Ovary (tissue), 9 donors: ENCODE results near the gene SYNM. TPM values are rescaled to one million over a fixed set of nuclear protein-coding genes. Genes with fewer than 3 reads are reported as not detected.

Experiments
- DNase-seq, 5 donors: peaks; one replicate each; pipeline ENCODE4 v3.0.0-alpha.2; 2019 to 2020
- H3K27ac ChIP-seq, 2 donors: fragments of 200-600 bp; one replicate each; pipeline versions ENCODE4 v1.5.1 to v1.8.0; 2019 to 2022
- H3K27me3 ChIP-seq: fragments of 200-600 bp; one replicate; pipeline ENCODE4 v1.8.0; 2022
- H3K36me3 ChIP-seq: fragments of 200-600 bp; sonication (generic); one replicate; pipeline ENCODE4 v1.5.1; 2019
- H3K4me1 ChIP-seq: one replicate; pipeline ENCODE4 v1.8.1; 2013; ENCODE audit warnings: mild to moderate bottlenecking, moderate library complexity; ENCODE audit not compliant: insufficient read depth
- H3K4me3 ChIP-seq: fragments of 200-600 bp; sonication (generic); one replicate; pipeline ENCODE4 v1.5.1; 2017
- H3K9me3 ChIP-seq, 2 donors: fragments of 200-600 bp in 1 of 2; sonication (generic) in 1 of 2; one replicate each; pipeline versions ENCODE4 v1.5.1 to v1.8.1; 2013 to 2019; ENCODE audit warnings: mild to moderate bottlenecking in 1 of 2, moderate library complexity in 1 of 2
- CTCF ChIP-seq, 3 donors: fragments of 450-650 bp in 2 of 3; fragments of 200-600 bp in 1 of 3; IDR thresholded peaks; one replicate each; pipeline versions ENCODE4 v1.5.1 to v1.8.0; 2016 to 2022; ENCODE audit warnings: antibody characterized with exemption in 3 of 3, mild to moderate bottlenecking in 1 of 3
- EP300 ChIP-seq: sonication (generic); formaldehyde crosslinking; IDR thresholded peaks from one replicate; pipeline ENCODE4 v1.6.1; 2017; ENCODE audit warnings: antibody characterized with exemption
- POLR2A ChIP-seq: fragments of 450-650 bp; IDR thresholded peaks from one replicate; pipeline ENCODE4 v1.6.1; 2017; ENCODE audit warnings: antibody characterized with exemption, mild to moderate bottlenecking, moderate library complexity
- WGBS, 3 donors: extraction: QIAGEN DNeasy Blood & Tissue Kit in 1 of 3; methylation state at CpG; one replicate each; pipeline versions ENCODE4 v1.1.5 to v1.1.7; 2013 to 2017; 5-methylcytosine and 5-hydroxymethylcytosine counted together
- intact Hi-C, 4 donors: fragments of 100-400 bp; cut with DNase I; formaldehyde crosslinking; loops; one replicate each; pipeline versions ENCODE4 v1.11.0 to v1.15.1; 2022 to 2023
- polyA plus RNA-seq, 2 donors: library from polyadenylated mRNA; stranded (reverse); fragments of 200-250 nt in 1 of 2; fragments of 350-450 nt in 1 of 2; fragmentation: Illumina TruSeq in 1 of 2; extraction: RNeasy Lipid Tissue Mini Kit (QIAGEN cat#74804) in 1 of 2; gene quantifications; one replicate each; pipeline ENCODE4 v1.2.3, GENCODE V29; 2013 to 2014
- total RNA-seq, 7 donors: library from RNA; depleted of rRNA in 2 of 7; stranded (reverse); fragments of >200 nt in 2 of 7; fragmentation: NEBNext Ultra II Directional in 3 of 7; extraction: Animal tissue kit (Norgen Biotek cat#: 25700) in 3 of 7; gene quantifications; one replicate each; pipeline versions ENCODE4 v1.1.0 to v1.2.4, GENCODE V29; 2016 to 2023
- donor health status: DM: no; HTN: no; CAD: no; lungs with moderate emphysema.
- donor health status: DM: no; HTN: no; CAD: no.
- donor health status: Bipolar disorder and iron deficiency.
- donor health status: DM: yes; HTN: yes; CAD: no.
- donor health status: DM: no; HTN: no; CAD: no.
- donor health status: DM: yes; HTN: yes; CAD: no.

The SYNM gene
- total and polyA plus RNA-seq, 9 donors, result 4.5 to 54.0 (median 14.9) TPM

- 85 to 90% (median 89%) methylated on average over 14 of the region's 14 CpGs for WGBS, 3 donors
- Histone ChIP-seq H3K27ac (no peak overlapping the region), H3K4me1 (no peaks in the 10 kb centered on the region), H3K36me3 (no peaks in the 10 kb centered on the region), H3K9me3 (no peaks in the 10 kb centered on the region), H3K27me3 (no peaks in the 10 kb centered on the region), H3K4me3 (no peak overlapping the region)
- TF ChIP-seq EP300 (no peak), CTCF (IDR thresholded peaks at IDR 0.05) (no peak), POLR2A (no peak)
- intact Hi-C loops, result loop anchor here in 1 of 4 donors (5.0 kb wide), 1 partner anchor 115 kb away; no protein-coding TSS in a partner anchor
- no peak for DNase-seq
Observed at GRCh38 chr15:99097441-99098410, 7.2 kb upstream of the SYNM start.

- Histone ChIP-seq H3K36me3 (no peaks in the 10 kb centered on the region), H3K27me3 (no peaks in the 10 kb centered on the region), H3K4me1 (no peaks in the 10 kb centered on the region), H3K9me3 (no peaks in the 10 kb centered on the region), H3K4me3 (no peak overlapping the region), H3K27ac (no peak overlapping the region)
- DNase-seq, result no peak
- WGBS, 3 donors, result 83 to 91% (median 85%) methylated on average over 12 of the region's 12 CpGs
- TF ChIP-seq EP300 (no peak), CTCF (IDR thresholded peaks at IDR 0.05) (no peak), POLR2A (no peak)
- intact Hi-C loops, result loop anchor here in 1 of 4 donors (5.0 kb wide), 1 partner anchor 114 kb away; no protein-coding TSS in a partner anchor
Observed at GRCh38 chr15:99098426-99098825, 6.5 kb upstream of the SYNM start.

- Histone ChIP-seq H3K36me3 (no peaks in the 10 kb centered on the region), H3K27ac (no peak overlapping the region), H3K4me3 (no peak overlapping the region), H3K9me3 (no peaks in the 10 kb centered on the region), H3K4me1 (no peaks in the 10 kb centered on the region), H3K27me3 (no peaks in the 10 kb centered on the region)
- WGBS, 3 donors, result 76 to 82% (median 81%) methylated on average over 6 of the region's 6 CpGs
- no peak for TF ChIP-seq CTCF (IDR thresholded peaks at IDR 0.05)
- no peak for TF ChIP-seq EP300
- TF ChIP-seq POLR2A, result no peak
- DNase-seq, result no peak
- intact Hi-C loops, result loop anchor here in 1 of 4 donors (5.0 kb wide), 1 partner anchor 113 kb away; no protein-coding TSS in a partner anchor
Observed at GRCh38 chr15:99098991-99099390, 5.9 kb upstream of the SYNM start.

GRCh38 chr15:99099661-99100060 lies 5.2 kb upstream of the SYNM start:
- Histone ChIP-seq H3K27me3 (no peaks in the 10 kb centered on the region), H3K4me1 (no peaks in the 10 kb centered on the region), H3K9me3 (no peaks in the 10 kb centered on the region), H3K36me3 (no peaks in the 10 kb centered on the region), H3K4me3 (no peak overlapping the region), H3K27ac (no peak overlapping the region)
- intact Hi-C loops, result loop anchor here in 2 of 4 donors (5.0 to 10.0 kb wide), 2 partner anchors 105 to 113 kb away; no protein-coding TSS in a partner anchor
- no peak for DNase-seq
- TF ChIP-seq POLR2A (no peak), CTCF (IDR thresholded peaks at IDR 0.05) (no peak), EP300 (no peak)
- 89 to 92% (median 91%) methylated on average over 7 of the region's 7 CpGs for WGBS, 3 donors
